ENCODE measurements around the gene SLC44A5.
"Not testable (repeated sequence)": the region's sequence is repeated elsewhere in the genome, so short reads cannot be mapped to it uniquely, and the experiment has no call there.

SLC44A5 gene

DNA sequence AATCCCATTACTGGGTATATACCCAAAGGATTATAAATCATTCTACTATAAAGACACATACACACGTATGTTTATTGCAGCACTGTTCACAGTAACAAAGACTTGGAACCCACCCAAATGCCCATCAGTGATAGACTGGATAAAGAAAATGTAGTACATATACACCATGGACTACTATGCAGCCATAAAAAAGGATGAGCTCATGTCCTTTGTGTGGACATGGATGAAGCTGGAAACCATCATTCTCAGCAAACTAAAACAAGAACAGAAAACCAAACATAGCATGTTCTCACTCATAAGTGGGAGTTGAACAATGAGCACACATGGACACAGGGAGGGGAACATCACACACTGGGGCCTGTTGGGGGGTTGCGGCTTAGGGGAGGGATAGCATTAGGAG is 347.3 kb downstream of the SLC44A5 start:
- DNase-seq, result not testable (repeated sequence)

DNA sequence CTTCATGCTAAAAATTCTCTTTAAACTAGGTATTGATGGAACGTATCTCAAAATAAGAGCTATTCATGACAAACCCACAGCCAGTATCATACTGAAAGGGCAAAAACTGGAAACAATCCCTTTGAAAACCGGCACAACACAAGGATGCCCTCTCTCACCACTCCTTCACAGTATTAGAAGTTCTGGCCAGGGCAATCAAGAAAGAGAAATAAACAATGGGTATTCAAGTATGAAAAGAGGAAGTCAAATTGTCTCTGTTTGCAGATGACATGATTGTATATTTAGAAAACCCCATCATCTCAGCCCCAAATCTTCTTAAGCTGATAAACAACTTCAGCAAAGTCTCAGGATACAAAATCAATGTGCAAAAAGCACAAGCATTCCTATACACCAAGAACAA is 349.0 kb downstream of the SLC44A5 start:
- not testable (repeated sequence) for DNase-seq

DNA sequence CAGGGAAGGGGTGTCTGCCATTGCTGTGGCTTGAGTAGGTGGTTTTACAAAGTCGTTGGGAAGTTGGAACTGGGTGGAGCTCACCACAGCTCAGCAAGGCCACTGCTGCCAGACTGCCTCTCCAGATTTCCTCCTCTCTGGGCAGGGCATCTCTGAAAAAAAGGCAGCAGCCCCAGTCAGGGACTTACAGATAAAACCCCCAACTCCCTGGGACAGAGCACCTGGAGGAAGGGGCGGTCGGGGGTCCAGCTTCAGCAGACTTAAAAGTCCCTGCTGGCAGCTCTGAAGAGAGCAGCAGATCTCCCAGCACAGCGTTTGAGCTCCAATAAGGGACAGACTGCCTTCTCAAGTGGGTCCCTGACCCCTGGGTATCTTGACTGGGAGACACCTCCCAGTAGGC is 352.6 kb downstream of the SLC44A5 start:
- no peak for DNase-seq

DNA sequence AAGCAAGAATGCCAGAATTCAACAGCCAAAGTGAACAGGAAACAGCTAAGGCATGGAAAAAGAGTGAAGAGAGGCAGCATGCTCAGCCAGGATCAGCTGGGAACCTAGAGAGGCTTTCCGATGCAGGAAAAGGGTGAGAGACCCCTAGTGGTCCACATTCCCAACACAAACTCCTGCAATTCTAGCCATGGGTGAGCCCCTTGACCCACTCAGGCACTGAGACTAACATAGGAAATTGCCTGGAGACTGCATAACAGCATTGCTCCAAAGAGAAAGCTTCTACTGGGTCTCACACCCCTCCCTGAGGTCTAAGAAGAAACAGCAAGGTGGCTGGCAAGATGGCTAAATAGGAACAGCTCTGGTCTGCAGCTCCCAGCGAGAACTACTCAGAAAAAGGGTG is 353.5 kb downstream of the SLC44A5 start:
- DNase-seq, result no peak

DNA sequence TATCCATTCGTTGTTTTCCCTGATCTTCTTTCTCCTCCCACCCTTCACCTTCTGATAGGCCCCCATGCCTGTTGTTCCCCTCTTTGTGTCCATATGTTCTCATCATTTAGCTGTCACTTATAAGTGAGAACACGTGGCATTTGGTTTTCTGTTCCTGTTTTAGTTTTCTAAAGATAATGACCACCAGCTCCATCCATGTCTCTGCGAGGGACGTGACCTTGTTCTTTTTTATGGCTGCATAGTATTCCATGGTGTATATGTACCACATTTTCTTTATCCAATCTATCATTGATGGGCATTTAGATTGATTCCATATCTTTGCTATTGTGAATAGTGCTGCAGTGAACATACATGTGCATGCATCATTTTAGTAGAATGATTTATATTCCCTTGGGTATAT is 360.8 kb downstream of the SLC44A5 start:
- DNase-seq, result not testable (repeated sequence)

DNA sequence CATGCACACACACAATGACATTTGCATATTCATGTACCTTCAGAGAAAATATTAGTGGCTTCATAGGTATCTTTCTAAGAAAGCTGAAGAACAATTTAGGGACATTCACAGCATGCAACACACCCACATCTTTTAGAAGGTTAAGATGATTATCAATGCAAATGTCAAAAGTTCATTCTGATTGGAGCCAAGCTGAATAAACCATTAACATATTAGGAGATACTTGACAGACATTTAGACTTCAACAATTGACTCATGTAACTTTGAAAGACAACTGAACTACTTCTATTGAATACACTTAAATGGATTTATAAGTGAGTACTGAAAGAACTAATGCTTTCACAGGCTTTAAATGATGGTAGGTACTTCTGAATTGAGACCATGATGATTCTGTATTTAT is 365.7 kb downstream of the SLC44A5 start:
- no peak for DNase-seq

DNA sequence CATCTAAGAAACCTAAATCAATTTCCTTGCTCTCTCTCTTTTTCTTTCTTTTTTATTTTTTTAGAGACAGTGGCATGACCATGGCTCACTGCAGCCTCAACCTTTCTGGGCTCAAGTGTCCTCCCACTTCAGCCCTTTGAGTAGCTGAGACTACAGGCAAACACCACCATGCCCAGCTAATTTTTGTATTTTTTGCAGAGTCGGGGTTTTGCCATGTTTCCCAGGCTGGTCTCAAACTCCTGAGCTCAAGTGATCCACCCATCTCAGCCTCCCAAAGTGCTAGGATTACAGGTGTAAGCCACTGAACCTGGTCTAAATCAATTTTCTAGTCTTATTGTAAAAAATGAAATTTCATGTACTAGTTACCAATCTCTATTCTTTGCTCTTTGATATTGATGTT is 367.8 kb downstream of the SLC44A5 start:
- no peak for DNase-seq

DNA sequence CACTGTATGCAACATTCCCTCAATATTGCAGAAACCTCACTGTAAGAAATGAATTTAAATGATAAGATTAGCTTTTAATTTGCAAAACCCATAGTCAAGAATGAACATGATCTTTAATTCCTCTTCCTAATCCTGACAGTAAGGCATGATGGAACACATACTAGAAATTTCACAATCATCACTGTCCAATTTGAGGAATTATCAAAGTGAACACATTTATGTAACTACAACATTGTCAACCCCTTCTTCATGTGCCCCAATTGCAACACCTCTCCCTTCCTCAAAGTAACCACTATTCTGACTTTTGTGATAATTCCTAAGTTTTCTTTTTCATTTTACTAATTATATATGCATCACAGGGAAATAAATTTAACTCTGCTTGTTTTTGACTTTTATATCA is 373.6 kb downstream of the SLC44A5 start:
- DNase-seq, result no peak

DNA sequence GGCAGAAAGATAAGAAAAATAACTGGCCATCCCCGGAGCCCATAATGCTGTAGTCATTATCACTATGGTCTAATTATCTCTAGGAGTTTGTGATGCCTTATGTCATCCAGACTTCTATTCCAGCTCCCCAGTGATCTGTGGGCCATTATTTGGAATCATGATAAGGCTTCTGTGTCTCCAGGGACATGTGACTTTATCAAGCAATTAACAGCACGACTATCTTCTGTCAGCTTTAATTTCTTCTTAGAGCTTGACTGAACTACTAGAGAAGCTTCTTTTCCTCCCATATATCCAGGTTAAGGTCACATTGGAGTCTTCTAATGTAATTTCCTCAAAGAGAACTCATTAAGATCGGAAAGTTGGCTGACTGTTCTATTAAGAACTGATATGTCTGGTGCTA is 376.4 kb downstream of the SLC44A5 start:
- no peak for DNase-seq

DNA sequence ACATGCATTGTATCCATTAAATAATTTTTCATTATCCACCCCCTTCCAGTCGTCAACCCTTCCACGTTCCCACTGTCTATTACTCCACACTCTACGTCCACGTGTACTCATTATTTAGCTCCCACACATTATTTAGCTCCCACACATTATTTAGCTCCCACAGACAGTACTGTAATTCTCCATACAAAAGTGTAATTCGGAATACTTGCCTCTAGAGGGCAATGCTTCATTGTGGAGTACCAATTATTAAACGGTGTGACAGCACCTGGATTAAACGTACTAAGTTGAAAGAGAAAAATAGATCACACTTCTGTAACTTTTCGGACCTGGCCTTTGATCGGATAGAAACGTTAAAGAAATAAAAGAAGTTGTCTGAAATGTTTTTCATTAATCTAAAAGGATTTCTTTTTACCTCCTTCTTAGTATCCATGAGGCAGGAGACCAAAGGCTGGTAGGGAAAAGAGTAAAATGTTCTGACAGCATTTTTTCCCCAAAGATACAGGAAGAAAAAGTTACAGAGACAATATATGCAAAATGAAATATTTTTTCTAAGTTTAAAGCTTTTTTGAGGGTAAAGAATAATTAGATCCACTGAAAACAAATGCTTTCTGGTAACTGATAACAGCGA is 377.5 kb downstream of the SLC44A5 start:
- peak; percentile 42 for DNase-seq

DNA sequence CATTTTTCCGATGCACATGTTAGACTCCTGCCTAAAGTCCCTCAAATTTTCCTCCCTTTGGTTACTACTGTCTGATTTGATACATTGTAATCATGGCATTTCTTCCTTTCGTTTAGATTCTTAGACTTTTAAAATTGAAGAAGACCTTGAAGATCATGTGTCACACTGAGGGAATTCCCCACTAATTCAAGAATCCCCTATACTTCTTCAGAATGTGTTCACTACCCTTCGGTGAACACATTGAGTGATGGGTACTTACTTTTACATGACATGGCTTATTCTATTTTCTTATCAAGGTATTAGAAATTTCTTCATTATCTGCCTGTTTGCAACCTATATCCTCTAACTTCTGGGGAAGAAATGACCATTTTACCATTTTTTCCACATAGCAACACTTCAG is 390.8 kb downstream of the SLC44A5 start:
- DNase-seq, result no peak

DNA sequence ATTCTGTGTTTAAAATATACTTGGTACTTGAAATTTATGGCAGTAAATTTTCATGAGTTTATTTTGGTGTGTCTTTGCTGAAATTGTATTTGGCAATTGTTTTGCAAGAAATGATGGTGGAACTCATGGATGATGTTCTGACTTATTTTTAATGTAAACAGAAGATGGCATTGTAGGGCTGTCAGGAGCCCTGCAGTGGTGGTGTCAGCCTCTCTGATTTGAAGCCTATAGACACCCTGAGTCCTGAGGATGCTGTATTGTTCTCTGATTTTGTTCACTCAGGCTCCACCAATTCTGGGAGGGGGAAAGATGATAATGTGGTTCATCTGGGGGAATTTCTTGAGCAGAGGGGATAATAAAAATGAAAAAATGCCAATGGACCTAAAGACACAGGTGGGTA is 396.9 kb downstream of the SLC44A5 start:
- DNase-seq, result no peak

DNA sequence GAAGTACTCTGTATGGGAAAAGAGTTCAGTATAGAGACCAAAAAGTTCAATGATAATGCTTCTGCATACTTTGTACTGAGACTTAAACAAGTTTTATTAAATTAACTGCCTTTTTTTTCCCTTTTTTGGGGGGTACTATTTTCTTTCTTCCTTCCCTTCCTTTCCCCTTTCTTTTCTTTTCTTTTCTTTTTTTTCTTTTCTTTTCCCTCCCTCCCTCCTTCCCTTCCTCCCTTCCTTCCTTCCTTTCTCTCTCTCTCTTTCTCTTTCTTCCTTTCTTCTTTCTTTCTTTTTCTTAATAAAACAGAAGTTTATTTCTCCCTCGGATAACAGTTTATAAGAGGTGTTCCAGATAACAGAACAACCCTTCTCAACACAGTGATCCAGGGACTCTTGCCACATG is 399.3 kb downstream of the SLC44A5 start:
- no peak for DNase-seq

DNA sequence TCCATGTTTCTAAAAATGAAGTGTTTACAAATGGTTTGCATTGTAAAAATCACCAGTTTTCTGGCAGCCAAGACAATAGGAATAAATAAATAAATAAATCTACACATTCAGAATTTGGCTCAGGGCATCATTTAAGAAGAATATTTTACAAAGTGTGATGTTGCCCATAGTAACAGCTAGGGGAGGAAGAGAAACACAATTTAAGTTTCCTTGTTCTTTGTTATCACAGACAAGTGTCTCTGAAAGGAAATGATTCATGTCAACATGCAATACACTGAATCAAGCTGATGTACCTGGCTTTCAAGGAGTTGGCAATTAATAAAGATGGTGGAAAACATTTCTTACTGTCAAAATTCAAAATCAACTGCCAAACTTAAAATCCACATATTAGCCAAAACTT is 402.1 kb downstream of the SLC44A5 start:
- no peak for DNase-seq

DNA sequence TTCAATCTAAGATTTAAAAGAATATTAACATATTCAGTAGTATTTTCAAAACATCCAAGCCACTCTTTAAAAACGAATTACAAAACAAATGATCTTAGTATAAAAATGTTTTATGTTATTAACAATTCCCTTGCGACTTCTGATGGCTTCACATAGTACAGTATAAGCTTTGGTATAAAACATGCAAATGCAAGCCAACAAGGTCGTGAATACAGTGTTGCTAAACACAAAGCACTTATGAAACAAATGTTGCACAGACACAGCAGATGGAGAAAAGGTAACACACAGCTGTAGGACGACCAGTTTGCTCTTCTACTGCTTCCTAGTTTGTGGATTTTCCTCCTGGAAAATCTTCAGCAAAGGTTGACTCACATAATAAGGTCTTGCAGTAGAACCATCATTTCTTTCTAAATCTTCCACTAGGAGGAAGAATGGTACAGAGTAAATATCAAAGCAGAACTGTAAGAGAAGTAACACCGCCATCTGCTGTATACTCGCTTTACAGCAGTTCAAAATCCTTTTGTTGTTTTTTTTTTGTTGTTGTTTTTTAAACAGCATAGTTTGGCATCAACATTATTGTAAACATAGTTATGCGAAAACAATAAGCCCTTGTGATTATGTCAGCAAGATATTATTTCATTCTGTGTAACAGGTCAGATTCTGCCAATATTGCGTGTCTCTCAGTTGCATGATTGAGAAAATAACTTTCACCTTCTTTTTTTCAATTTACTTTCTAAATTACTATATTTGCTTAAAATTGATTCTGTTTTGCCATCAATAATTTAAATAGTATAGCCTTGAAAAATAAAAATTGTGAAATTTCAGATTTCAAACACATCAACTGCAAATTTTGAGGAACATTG is 407.3 kb downstream of the SLC44A5 start:
- DNase-seq, result peak; percentile 45

DNA sequence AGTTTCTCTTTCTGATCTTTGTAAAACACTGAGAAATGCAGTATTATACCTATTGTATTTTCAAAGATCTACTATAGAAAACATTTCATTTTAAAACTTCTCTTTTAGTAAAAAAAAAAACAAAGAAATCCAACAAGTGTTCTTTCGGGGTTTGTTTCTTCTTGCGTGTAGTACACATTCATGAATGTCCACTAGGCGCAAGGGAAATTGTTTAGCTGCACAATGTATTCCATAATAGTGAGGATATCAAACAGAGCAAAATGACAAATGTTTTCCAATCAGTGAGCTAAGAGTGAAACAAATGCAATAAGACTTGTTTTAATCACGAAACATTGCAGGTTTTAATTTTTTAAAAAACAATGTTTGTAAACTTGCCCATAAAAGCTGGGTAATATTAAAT is 408.2 kb downstream of the SLC44A5 start:
- no peak for DNase-seq

DNA sequence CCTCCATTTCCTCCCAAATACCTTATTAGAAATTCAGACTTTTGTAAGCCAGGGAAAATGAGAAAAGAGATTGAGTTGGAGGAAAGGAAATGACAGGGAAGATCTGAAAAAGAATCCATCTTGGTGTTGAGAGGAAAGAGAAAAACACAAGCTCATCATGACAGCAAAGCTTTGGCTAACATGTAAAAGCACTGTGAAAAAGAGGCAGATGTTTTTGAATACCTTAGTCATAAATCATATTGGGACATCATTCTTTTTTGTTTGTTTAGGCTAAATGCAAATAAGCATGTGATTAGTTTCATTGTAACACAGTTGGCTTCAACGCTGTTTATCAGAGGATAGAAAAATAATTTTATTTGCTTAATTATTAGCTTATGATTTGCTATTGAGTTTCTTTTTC is 412.2 kb downstream of the SLC44A5 start:
- DNase-seq, result no peak

DNA sequence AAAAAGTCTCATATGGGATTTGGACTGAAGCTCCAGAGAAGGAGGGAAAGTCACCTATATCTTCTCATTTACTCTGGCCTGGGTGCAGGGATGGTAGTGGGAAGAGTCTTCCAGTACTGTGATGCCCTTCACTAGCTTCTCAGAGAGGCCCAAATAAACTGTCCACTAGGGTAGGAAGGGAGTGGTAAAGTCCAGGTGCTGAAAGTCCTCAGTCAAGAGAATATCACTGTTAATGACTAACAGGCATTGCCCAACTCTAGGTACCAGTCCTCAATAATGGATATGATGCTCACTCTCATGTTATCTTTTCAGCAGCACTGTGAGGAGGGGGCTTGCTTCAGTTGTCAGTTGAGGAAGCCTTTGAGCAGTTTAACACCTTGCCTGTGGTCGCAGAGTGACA is 412.8 kb downstream of the SLC44A5 start:
- DNase-seq, result no peak

DNA sequence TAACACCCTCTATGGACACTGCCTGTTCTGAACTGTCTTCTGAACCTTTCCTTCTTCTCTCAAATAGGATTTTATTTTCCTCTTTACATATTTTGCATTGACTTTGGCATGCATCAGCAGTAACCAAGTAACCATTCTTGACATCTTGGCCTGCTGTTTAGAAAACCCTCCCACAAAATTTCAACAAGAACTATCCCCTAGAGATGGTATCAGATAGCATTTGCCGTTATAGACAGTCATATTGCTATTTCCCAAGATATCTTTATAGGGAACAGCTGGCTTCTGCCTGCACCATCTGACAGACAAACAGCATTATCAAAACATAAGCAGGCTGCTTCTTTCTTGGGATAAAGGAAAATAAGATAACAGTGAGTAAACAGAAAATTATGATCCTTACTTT is 422.0 kb downstream of the SLC44A5 start:
- no peak for DNase-seq

DNA sequence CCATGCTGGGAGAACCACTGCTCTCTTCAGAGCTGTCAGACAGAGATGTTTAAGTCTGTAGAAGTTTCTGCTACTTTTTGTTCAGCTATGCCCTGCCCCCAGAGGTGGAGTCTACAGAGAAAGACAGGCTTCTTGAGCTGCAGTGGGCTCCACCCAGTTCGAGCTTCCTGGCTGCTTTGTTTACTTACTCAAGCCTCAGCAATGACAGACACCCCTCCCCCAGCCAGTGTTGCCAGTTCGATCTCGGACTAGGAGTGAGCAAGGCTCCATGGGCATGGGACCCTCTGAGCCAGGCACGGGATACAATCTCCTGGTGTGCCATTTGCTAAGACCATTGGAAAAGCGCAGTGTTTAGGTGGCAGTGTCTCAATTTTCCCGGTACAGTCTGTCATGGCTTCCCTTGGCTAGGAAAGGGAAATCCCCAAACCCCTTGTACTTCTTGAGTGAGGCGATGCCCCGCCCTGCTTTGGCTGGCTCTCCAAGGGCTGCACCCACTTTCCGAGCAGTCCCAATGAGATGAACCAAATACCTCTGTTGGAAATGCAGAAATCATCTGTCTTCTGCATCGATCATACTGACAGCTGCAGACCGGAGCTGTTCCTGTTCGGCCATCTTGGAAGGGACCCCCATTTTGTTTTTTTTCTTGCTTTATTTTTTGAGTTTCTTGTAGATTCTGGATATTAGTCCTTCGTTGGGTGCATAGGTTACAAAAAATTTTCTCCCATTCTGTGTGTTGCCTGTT is 429.5 kb downstream of the SLC44A5 start:
- not testable (repeated sequence) for DNase-seq

DNA sequence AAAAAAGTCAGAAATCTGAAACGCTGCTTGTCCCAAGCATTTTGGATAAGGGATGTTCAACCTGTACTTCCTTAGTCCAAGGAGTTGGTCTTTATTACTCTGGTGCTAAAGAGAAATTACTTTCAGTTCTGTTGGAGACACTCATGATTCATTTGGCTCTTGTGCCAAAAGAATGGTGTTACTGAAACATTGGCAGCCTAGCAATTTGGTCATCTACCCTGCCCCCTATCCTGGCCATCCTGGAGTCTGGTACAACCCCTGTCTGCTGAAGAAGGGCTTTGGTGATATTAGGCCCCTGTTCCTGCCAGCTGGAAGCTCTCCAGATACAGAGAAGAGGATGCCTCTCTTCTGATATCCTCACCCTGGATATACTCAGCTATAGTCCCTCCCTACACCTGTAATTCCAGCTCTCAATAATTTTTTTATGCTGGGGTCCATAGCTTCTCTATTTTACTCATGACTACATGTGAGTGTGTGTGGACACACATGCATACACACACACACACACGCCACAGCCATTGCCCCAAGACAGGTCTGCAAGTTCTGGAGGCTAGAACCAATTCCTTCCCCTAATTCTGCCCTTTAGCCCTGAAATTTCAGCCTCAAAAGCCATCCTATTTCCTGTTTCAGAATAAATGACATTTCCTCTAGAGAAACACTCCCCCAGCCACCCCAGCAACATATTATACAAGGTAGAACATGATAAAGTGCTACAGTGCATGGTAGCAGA is 436.7 kb downstream of the SLC44A5 start:
- no peak for DNase-seq

DNA sequence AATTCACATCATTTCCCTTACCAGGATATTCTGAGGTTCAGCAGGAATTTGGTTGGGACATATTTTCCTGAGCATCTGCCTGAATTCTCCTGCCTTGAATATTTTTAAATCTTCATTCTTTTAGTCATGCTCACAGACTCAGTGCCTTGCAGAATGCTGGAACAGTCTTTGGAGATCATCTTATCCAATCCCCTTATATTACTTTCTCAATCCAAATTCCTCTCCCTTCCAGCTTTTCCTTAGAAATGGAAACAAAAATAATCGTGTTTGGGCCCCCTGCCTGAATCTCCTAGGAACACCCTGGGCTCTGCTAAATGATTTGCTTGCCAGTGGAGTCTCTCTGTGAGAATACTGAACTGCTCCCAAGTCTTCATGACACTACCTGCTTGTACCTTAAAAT is 438.4 kb downstream of the SLC44A5 start:
- no peak for DNase-seq

DNA sequence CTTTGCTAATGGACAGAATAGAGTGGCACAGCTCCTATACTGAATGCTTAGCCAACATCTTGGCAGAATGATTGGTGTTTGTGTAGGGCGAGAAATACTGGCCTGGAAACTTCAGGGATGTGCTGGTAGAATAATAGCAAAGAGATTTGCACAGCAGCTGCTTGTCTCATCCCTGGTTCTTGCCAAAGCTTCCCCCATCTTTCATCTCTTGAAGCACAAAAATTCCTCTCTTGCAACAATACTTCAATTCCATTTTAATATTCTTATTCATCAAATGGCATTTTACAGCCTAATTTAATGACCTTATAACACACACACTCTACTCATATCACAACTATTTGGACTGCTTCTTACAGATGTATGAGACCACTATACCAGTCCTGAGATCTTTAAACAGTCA is 439.0 kb downstream of the SLC44A5 start:
- no peak for DNase-seq
